GM12801 (cell line): Measurements from ENCODE around the gene ZNF787.

Source experiments
- CTCF ChIP-seq: IDR thresholded peaks from one replicate; pipeline ENCODE4 v1.5.1; 2011; ENCODE audit warnings: control low read depth; ENCODE audit not compliant: insufficient read length; ENCODE audit errors: extremely low read depth

ZNF787 gene

GRCh38 chr19:56121180-56122167 lies at the start of gene ZNF787:
Gene ZNF787, minus strand, starts transcription at chr19:56121295. Its CDS starts 18,078 bp downstream, at chr19:56103217.
- TF ChIP-seq CTCF, result no peak

- TF ChIP-seq CTCF, result no peak
These were observed 49.2 kb upstream of the ZNF787 start for GRCh38 chr19:56170261-56170660.

- TF ChIP-seq CTCF, result no peak
These were observed 46.0 kb upstream of the ZNF787 start for GRCh38 chr19:56167064-56167578.

GRCh38 chr19:56163097-56163496 lies 42.0 kb upstream of the ZNF787 start:
- TF ChIP-seq CTCF, result no peak

GRCh38 chr19:56162258-56162657 lies 41.2 kb upstream of the ZNF787 start:
- TF ChIP-seq CTCF, result no peak

GRCh38 chr19:56161534-56161933 lies 40.4 kb upstream of the ZNF787 start:
- TF ChIP-seq CTCF, result no peak

GRCh38 chr19:56159622-56160271 lies 38.7 kb upstream of the ZNF787 start:
- TF ChIP-seq CTCF, result no peak
